Stomach smooth muscle (tissue), 2 donors: ENCODE measurements around the gene BANP.
"Not testable (repeated sequence)": the region's sequence is repeated elsewhere in the genome, so short reads cannot be mapped to it uniquely, and the experiment has no call there.

ENCODE experiments used
- H3K27ac ChIP-seq: one replicate; pipeline ENCODE4 v1.7.0; 2013; ENCODE audit warnings: mild to moderate bottlenecking, low read length, inconsistent platforms
- H3K27me3 ChIP-seq, 2 donors: one replicate each; pipeline ENCODE4 v1.7.0; 2013; ENCODE audit warnings: low read length in 2 of 2; ENCODE audit not compliant: insufficient read depth in 2 of 2, control insufficient read depth in 1 of 2
- H3K36me3 ChIP-seq, 2 donors: one replicate each; pipeline ENCODE4 v1.7.0; 2013; ENCODE audit warnings: low read length in 2 of 2; ENCODE audit not compliant: control insufficient read depth in 2 of 2, insufficient read depth in 2 of 2
- H3K4me1 ChIP-seq: one replicate; pipeline ENCODE4 v1.7.0; 2013; ENCODE audit warnings: low read length; ENCODE audit not compliant: control insufficient read depth, insufficient read depth
- H3K4me3 ChIP-seq, 2 donors: one replicate each; pipeline ENCODE4 v1.7.0; 2013; ENCODE audit warnings: low read length in 2 of 2
- H3K9ac ChIP-seq, 2 donors: one replicate each; pipeline ENCODE4 v1.7.0; 2013; ENCODE audit warnings: low read length in 2 of 2, mild to moderate bottlenecking in 1 of 2
- H3K9me3 ChIP-seq, 2 donors: one replicate each; pipeline ENCODE4 v1.7.0; 2013; ENCODE audit warnings: low read length in 2 of 2; ENCODE audit not compliant: control insufficient read depth in 2 of 2
- donor health status: healthy.
- donor health status: Pancreatic carcinoma.

The BANP gene

DNA sequence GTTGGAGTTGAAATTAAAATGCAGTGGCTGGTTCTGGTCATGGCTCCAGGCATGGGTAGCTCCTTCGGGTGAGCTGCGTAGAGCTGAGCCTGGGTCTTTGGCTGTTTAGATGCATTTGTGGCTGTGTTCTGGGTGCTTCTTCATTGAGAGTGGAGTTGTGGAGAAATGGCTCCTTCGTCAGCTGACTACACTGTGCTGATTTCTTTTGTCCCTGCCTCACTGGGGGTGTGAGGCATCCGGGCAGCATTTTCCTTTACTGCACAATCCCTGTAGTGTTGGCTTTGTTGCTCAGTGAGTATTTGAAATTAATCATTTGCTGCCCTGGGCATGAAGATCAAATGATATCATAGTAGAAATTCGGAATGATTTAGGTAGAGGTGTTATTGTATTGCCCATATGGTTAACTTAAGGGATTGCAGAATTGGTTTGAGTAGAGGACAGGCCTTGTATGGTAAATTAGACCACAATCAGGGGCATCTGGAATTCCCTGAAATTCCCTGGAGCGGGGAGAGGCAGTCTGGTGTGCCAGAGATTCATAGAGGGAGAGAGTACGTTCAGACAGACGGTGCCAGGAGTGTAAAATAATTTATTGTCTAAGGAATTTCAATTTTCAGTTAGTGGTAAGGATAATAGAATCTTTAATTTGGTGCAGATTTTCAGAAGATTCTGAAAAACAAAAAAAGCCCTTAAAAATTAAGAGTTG is 92.1 kb downstream of the BANP start:
- H3K27me3 ChIP-seq, H3K4me1 ChIP-seq, H3K27ac ChIP-seq, H3K4me3 ChIP-seq, H3K9me3 ChIP-seq, H3K9ac ChIP-seq, H3K36me3 ChIP-seq: not testable (repeated sequence)

GRCh38 chr16:88044121-88044581 is 92.9 kb downstream of the BANP start:
- H3K27ac ChIP-seq, H3K4me1 ChIP-seq, H3K36me3 ChIP-seq, H3K4me3 ChIP-seq, H3K9ac ChIP-seq, H3K27me3 ChIP-seq, H3K9me3 ChIP-seq: not testable (repeated sequence)

- not testable (repeated sequence) for H3K4me3 ChIP-seq, H3K27me3 ChIP-seq, H3K4me1 ChIP-seq, H3K9me3 ChIP-seq, H3K9ac ChIP-seq, H3K27ac ChIP-seq, H3K36me3 ChIP-seq
These were observed 94.1 kb downstream of the BANP start for GRCh38 chr16:88045361-88045760.

- no peak overlapping the region for H3K27ac ChIP-seq
- H3K36me3 ChIP-seq = peaks cover 3 to 9% of the 10 kb centered on the region in 2 donors
- no peak overlapping the region for H3K4me3 ChIP-seq
- no peaks in the 10 kb centered on the region for H3K4me1 ChIP-seq
- H3K27me3 ChIP-seq = no peaks in the 10 kb centered on the region
- H3K9me3 ChIP-seq = no peaks in the 10 kb centered on the region
- no peak overlapping the region for H3K9ac ChIP-seq
These were observed 94.6 kb downstream of the BANP start for GRCh38 chr16:88045820-88046303.

- peaks cover 3 to 13% of the 10 kb centered on the region in 2 donors for H3K36me3 ChIP-seq
- no peaks in the 10 kb centered on the region for H3K27me3 ChIP-seq
- no peak overlapping the region for H3K4me3 ChIP-seq
- H3K4me1 ChIP-seq = no peaks in the 10 kb centered on the region
- no peak overlapping the region for H3K9ac ChIP-seq
- no peaks in the 10 kb centered on the region for H3K9me3 ChIP-seq
- no peak overlapping the region for H3K27ac ChIP-seq
These were observed 96.2 kb downstream of the BANP start for GRCh38 chr16:88047462-88047861.

DNA sequence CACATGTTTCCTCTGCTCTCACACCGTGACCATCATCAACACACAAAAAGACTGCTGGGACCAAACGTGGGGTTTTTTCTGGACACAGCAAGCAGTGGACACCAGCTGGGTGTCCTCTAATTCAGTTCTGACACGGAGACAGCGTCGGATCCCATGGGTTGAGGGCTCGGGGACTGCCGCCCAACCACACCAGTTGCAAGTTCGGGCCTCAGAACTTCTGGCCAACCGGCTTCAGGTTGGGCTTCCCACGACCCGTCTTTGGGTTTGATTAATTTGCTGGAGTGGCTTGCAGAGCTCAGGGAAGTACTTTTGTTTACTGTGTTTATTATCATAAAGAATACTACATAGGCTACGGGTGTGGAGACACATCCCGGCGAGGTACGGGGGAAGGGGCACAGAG is 97.8 kb downstream of the BANP start:
- Histone ChIP-seq H3K36me3 (peaks cover 3 to 16% of the 10 kb centered on the region in 2 donors), H3K27ac (no peak overlapping the region), H3K9ac (no peak overlapping the region), H3K4me1 (no peaks in the 10 kb centered on the region), H3K27me3 (no peaks in the 10 kb centered on the region), H3K4me3 (no peak overlapping the region), H3K9me3 (no peaks in the 10 kb centered on the region)

DNA sequence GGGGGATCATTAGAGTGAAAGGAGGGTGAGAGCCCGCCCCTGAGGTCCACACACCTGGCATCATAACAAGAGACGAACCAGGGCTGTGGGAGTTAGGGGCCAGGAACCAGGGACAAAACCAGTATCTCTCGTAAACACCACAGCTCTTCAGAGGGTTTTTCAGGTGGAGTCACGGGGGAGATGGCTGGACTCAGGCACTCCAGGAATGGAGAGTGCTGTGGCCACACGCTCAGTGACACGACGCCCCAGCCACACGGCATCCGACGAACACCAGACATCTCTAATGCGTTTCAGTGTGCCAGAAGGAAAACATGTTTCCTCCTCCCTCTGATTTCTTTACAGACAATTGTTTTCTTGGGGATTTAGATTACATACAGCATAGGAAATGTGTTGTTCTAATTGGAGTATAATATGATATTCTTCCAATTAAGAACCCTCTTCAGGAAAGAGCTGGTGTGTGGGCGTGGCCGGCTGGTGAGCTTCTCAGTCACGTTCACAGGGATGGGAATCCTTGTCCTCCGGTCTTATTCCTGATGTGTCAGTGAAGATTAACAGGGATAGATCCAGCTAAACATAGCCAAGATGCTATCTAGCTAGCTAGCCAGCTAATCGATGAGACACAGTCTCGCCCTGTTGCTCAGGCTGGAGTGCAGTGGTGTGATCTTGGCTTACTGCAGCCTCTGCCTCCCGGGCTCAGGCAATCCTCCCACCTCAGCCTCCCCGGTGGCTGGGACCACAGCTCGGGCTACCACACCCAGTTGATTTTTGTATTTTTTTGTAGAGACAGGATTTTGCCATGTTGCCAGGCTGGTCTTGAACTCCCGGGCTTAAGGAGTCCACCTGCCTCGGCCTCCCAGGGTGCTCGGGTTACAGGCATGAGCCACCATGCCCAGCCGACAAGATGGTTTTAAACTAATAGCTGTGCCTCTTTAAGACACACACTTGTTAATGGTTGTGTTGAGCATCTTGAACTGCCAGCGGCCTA is 98.6 kb downstream of the BANP start:
- no peaks in the 10 kb centered on the region for H3K9me3 ChIP-seq
- H3K4me3 ChIP-seq = no peak overlapping the region
- H3K27me3 ChIP-seq = no peaks in the 10 kb centered on the region
- H3K36me3 ChIP-seq = peaks cover 3 to 16% of the 10 kb centered on the region in 2 donors
- no peak overlapping the region for H3K27ac ChIP-seq
- H3K9ac ChIP-seq = no peak overlapping the region
- no peaks in the 10 kb centered on the region for H3K4me1 ChIP-seq

DNA sequence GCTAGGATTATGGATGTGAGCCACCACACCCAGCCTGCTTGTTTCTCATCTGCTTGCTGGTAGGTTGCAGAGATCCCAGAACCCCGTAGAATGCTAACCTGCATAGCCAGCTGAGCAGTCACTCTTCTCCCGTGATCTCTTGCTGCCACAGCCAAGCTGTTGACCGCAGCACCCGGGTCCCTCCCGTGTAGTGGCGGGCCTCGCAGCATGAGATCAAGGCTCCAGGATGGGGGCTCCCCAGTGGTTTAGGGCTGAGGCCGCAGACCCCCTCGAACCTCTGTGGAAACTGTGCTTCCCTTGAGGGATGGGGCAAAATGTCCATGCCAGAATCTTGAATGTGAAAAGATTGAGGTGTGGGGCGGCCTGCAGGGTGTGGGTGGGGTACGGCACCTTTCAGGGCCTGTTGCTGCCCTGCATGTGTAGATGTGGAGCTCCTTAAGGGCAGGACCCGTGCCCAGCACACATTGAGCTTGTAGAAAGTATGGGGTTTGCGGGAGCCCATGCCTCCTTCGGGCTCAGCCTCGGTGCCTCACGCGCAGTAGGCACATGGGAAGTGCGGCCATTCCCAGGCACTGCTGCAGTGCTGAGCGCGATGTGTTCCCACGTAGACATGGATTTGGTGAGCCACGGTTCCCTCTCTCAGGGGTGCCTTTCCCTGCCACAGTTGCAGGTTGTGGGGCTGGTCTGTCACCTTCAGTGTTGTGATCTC is 99.9 kb downstream of the BANP start:
- Histone ChIP-seq H3K36me3 (peaks cover 0 to 16% of the 10 kb centered on the region in 2 donors), H3K9ac (no peak overlapping the region)

DNA sequence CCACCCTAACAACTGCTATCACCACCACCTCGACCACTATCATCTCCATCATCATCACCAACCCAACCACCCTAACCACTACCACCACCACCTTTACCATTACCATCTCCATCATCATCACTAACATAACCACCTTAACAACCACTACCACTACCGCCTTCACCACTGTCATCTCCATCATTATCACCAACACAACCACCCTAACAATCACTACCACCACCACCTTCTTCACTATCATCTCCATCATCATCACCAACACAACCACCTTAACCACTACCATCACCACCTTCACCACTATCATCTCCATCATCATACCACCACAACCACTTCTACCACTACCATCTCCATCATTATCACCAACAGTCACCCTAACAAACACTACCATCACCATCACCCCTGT is 101.4 kb downstream of the BANP start:
- no peak overlapping the region for H3K27ac ChIP-seq
- H3K36me3 ChIP-seq = peaks cover 0 to 14% of the 10 kb centered on the region in 2 donors
- no peak overlapping the region for H3K9ac ChIP-seq
- H3K4me1 ChIP-seq = no peaks in the 10 kb centered on the region
- no peak overlapping the region for H3K4me3 ChIP-seq
- no peaks in the 10 kb centered on the region for H3K27me3 ChIP-seq
- H3K9me3 ChIP-seq = no peaks in the 10 kb centered on the region

More for the DNA sequence above, 99.9 kb downstream of the BANP start:
- H3K4me1 ChIP-seq = no peaks in the 10 kb centered on the region
- no peaks in the 10 kb centered on the region for H3K9me3 ChIP-seq
- H3K27ac ChIP-seq = no peak overlapping the region
- no peak overlapping the region for H3K4me3 ChIP-seq
- H3K27me3 ChIP-seq = no peaks in the 10 kb centered on the region

DNA sequence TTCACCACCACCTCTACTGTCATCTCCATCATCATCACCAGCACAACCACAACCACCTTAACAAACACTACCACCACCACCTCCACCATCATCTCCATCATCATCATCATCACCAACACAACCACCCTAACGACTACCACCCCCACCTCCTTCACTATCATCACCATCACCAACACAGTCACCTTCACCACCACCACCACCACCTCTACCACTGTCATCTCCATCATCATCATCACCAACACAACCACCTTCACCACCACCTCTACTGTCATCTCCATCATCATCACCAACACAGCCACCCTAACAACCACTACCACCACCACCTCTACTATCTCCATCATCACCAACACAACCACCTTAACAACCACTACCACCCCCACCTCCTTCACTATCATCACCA is 102.2 kb downstream of the BANP start:
- not testable (repeated sequence) for H3K4me1 ChIP-seq, H3K27me3 ChIP-seq, H3K27ac ChIP-seq, H3K9ac ChIP-seq, H3K9me3 ChIP-seq, H3K4me3 ChIP-seq
- H3K36me3 ChIP-seq = peaks cover 0 to 14% of the 10 kb centered on the region in 2 donors
